SU-DHL-6 (cell line): ENCODE measurements around the gene TXLNB.

Experiments
- EZH2phosphoT487 ChIP-seq: fragments of 200-600 bp; sonication (generic), shearing (Covaris generic); conservative IDR thresholded peaks from 2 replicates; pipeline ENCODE4 v1.6.1; 2018; ENCODE audit warnings: mild to moderate bottlenecking, antibody characterized with exemption, low read length, moderate library complexity, mixed read lengths
- TF ChIP-seq, protein P1 (sequence below): fragments of 200-600 bp; sonication (generic); IDR thresholded peaks from one replicate; pipeline ENCODE4 v1.5.1; 2017; ENCODE audit warnings: antibody characterized with exemption, mild to moderate bottlenecking, low read length, moderate library complexity; ENCODE audit not compliant: insufficient read depth, poor library complexity, severe bottlenecking

DNA sequence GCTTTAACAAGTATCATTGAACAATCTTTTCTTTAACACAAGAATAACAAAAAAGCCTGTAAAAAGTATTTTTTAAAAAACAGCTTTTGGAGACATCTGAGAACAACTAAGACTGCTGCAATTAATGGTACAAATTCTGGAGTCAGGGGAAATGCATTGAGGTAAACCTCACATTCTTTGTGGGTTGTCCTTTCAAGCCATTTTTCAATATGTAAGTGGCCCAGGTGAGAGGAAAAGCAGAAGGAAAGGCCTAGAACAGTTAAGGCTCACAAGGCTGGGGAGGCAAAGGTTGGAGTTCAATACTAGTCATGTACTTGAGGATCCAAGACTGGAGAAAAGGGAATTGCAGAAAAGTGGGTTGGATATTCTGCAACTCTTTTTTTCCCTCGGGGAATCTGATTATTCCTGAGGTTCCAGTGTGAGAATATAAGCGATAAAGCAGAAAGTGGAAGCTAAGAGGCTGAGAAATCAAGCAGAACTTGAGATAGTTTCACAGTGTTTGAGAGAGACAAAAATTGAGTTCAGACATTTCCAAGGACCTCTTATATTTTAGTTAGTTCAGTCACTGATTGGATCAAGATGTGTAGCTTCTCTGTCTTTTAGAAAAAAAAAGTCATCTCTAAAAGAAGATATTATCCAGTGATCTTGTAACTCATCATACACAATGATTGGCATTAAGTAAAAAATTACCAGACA, 25.0 kb upstream of the TXLNB start:
- TF ChIP-seq, protein P1, sequence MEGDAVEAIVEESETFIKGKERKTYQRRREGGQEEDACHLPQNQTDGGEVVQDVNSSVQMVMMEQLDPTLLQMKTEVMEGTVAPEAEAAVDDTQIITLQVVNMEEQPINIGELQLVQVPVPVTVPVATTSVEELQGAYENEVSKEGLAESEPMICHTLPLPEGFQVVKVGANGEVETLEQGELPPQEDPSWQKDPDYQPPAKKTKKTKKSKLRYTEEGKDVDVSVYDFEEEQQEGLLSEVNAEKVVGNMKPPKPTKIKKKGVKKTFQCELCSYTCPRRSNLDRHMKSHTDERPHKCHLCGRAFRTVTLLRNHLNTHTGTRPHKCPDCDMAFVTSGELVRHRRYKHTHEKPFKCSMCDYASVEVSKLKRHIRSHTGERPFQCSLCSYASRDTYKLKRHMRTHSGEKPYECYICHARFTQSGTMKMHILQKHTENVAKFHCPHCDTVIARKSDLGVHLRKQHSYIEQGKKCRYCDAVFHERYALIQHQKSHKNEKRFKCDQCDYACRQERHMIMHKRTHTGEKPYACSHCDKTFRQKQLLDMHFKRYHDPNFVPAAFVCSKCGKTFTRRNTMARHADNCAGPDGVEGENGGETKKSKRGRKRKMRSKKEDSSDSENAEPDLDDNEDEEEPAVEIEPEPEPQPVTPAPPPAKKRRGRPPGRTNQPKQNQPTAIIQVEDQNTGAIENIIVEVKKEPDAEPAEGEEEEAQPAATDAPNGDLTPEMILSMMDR, result no peak
- no peak for TF ChIP-seq EZH2phosphoT487
